ENCODE data around the gene MTA2. TPM values are rescaled to one million over a fixed set of nuclear protein-coding genes. Genes with fewer than 3 reads are reported as not detected.

MTA2 gene
- total and polyA plus RNA-seq, 2 of the 8 experiments (the other 6 are each of a cell fraction or from before 2014, with no cell fraction given), result 25.7 to 114 TPM

DNA sequence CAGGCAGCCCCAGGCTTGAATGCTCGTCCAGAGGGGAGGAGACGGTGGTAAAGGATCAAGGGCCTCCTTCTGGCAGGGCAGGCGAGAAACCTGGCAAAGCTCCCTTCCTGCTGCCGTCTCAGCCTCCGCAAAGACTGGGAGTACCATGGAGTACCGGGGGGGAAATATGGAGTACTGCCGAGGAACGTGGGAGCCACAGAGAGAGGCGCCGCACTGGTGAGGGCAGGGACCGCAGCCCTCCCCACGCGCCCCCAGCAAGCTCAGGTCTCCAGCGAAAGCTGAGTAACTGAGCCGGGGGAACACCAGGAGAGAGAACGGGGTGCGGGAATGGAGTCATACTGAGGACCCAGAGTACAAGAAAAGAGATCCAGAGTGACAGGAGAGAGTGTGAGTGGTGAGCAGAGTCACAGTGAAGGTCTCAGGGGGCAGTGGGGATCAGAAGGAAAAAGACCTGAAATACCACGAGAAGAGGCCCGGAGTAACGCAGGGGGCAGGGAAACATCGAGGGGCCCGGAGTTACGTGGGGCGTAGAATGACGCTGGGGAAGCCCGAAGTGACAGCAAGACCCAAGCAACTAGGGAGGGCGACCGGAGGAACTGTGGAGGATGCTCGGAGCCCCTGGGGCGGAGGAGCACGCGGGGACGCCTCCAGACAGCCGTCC lies 10.2 kb upstream of the MTA2 start (continued):
- TF ChIP-seq, protein P1, sequence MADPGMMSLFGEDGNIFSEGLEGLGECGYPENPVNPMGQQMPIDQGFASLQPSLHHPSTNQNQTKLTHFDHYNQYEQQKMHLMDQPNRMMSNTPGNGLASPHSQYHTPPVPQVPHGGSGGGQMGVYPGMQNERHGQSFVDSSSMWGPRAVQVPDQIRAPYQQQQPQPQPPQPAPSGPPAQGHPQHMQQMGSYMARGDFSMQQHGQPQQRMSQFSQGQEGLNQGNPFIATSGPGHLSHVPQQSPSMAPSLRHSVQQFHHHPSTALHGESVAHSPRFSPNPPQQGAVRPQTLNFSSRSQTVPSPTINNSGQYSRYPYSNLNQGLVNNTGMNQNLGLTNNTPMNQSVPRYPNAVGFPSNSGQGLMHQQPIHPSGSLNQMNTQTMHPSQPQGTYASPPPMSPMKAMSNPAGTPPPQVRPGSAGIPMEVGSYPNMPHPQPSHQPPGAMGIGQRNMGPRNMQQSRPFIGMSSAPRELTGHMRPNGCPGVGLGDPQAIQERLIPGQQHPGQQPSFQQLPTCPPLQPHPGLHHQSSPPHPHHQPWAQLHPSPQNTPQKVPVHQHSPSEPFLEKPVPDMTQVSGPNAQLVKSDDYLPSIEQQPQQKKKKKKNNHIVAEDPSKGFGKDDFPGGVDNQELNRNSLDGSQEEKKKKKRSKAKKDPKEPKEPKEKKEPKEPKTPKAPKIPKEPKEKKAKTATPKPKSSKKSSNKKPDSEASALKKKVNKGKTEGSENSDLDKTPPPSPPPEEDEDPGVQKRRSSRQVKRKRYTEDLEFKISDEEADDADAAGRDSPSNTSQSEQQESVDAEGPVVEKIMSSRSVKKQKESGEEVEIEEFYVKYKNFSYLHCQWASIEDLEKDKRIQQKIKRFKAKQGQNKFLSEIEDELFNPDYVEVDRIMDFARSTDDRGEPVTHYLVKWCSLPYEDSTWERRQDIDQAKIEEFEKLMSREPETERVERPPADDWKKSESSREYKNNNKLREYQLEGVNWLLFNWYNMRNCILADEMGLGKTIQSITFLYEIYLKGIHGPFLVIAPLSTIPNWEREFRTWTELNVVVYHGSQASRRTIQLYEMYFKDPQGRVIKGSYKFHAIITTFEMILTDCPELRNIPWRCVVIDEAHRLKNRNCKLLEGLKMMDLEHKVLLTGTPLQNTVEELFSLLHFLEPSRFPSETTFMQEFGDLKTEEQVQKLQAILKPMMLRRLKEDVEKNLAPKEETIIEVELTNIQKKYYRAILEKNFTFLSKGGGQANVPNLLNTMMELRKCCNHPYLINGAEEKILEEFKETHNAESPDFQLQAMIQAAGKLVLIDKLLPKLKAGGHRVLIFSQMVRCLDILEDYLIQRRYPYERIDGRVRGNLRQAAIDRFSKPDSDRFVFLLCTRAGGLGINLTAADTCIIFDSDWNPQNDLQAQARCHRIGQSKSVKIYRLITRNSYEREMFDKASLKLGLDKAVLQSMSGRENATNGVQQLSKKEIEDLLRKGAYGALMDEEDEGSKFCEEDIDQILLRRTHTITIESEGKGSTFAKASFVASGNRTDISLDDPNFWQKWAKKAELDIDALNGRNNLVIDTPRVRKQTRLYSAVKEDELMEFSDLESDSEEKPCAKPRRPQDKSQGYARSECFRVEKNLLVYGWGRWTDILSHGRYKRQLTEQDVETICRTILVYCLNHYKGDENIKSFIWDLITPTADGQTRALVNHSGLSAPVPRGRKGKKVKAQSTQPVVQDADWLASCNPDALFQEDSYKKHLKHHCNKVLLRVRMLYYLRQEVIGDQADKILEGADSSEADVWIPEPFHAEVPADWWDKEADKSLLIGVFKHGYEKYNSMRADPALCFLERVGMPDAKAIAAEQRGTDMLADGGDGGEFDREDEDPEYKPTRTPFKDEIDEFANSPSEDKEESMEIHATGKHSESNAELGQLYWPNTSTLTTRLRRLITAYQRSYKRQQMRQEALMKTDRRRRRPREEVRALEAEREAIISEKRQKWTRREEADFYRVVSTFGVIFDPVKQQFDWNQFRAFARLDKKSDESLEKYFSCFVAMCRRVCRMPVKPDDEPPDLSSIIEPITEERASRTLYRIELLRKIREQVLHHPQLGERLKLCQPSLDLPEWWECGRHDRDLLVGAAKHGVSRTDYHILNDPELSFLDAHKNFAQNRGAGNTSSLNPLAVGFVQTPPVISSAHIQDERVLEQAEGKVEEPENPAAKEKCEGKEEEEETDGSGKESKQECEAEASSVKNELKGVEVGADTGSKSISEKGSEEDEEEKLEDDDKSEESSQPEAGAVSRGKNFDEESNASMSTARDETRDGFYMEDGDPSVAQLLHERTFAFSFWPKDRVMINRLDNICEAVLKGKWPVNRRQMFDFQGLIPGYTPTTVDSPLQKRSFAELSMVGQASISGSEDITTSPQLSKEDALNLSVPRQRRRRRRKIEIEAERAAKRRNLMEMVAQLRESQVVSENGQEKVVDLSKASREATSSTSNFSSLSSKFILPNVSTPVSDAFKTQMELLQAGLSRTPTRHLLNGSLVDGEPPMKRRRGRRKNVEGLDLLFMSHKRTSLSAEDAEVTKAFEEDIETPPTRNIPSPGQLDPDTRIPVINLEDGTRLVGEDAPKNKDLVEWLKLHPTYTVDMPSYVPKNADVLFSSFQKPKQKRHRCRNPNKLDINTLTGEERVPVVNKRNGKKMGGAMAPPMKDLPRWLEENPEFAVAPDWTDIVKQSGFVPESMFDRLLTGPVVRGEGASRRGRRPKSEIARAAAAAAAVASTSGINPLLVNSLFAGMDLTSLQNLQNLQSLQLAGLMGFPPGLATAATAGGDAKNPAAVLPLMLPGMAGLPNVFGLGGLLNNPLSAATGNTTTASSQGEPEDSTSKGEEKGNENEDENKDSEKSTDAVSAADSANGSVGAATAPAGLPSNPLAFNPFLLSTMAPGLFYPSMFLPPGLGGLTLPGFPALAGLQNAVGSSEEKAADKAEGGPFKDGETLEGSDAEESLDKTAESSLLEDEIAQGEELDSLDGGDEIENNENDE (IDR thresholded peaks at IDR 0.05; ENCODE audit: insufficient replicate concordance, low read length), result no peak
- TF ChIP-seq HDAC6 (IDR thresholded peaks at IDR 0.05; ENCODE audit: low read depth, low read length) (no peak), BACH1 (IDR thresholded peaks at IDR 0.05; ENCODE audit: low read length) (no peak), ASH2L (IDR thresholded peaks at IDR 0.05; ENCODE audit: low read length) (peak; percentile 15), SUZ12 (IDR thresholded peaks at IDR 0.05; ENCODE audit: low read length) (no peak), SIX5 (IDR thresholded peaks at IDR 0.05; ENCODE audit: low read depth, low read length) (no peak), CEBPB (IDR thresholded peaks at IDR 0.05; ENCODE audit: low read depth, low read length) (no peak), BRCA1 (IDR thresholded peaks at IDR 0.05; ENCODE audit: low read depth, low read length) (no peak)
- TF ChIP-seq, protein P2, sequence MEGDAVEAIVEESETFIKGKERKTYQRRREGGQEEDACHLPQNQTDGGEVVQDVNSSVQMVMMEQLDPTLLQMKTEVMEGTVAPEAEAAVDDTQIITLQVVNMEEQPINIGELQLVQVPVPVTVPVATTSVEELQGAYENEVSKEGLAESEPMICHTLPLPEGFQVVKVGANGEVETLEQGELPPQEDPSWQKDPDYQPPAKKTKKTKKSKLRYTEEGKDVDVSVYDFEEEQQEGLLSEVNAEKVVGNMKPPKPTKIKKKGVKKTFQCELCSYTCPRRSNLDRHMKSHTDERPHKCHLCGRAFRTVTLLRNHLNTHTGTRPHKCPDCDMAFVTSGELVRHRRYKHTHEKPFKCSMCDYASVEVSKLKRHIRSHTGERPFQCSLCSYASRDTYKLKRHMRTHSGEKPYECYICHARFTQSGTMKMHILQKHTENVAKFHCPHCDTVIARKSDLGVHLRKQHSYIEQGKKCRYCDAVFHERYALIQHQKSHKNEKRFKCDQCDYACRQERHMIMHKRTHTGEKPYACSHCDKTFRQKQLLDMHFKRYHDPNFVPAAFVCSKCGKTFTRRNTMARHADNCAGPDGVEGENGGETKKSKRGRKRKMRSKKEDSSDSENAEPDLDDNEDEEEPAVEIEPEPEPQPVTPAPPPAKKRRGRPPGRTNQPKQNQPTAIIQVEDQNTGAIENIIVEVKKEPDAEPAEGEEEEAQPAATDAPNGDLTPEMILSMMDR (IDR thresholded peaks at IDR 0.05; ENCODE audit: control extremely low read depth in 1 of 3, insufficient read depth in 1 of 3, low read depth in 1 of 3, low read length in 3 of 3), result no peak

Data from H1 (cell line).